Measurements from ENCODE around the gene PSMC5.
"Not testable (repeated sequence)": the region's sequence is repeated elsewhere in the genome, so short reads cannot be mapped to it uniquely, and the experiment has no call there.

PSMC5 gene

DNA sequence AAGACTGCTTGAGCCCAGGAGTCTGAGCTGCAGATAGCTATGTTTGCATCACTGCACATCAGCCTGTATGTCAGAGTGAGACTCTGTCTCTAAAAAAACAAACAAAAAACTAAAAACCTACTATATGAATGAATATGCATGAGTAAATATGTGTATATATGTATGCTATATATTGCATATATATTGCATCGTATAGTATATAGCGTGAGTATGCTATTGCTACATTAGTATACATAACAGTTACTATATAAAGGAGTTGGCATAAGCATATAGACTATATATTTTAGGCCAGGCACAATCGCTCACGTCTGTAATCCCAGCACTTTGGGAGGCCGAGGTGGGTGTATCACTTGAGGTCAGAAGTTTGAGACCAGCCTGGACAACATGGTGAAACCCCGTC is 37.2 kb upstream of the PSMC5 start:
- no peak for ATAC-seq (ENCODE audit: insufficient read depth, low read depth)
- H3K27me3 ChIP-seq (ENCODE audit: insufficient read depth, low read length, poor library complexity): no peaks in the 10 kb centered on the region
- H3K4me2 ChIP-seq (ENCODE audit: insufficient read depth, low read length): no peak overlapping the region
- DNase-seq: no peak
- H2AFZ ChIP-seq (ENCODE audit: low read depth, low read length): no peak overlapping the region
- TF ChIP-seq, protein P1, sequence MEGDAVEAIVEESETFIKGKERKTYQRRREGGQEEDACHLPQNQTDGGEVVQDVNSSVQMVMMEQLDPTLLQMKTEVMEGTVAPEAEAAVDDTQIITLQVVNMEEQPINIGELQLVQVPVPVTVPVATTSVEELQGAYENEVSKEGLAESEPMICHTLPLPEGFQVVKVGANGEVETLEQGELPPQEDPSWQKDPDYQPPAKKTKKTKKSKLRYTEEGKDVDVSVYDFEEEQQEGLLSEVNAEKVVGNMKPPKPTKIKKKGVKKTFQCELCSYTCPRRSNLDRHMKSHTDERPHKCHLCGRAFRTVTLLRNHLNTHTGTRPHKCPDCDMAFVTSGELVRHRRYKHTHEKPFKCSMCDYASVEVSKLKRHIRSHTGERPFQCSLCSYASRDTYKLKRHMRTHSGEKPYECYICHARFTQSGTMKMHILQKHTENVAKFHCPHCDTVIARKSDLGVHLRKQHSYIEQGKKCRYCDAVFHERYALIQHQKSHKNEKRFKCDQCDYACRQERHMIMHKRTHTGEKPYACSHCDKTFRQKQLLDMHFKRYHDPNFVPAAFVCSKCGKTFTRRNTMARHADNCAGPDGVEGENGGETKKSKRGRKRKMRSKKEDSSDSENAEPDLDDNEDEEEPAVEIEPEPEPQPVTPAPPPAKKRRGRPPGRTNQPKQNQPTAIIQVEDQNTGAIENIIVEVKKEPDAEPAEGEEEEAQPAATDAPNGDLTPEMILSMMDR (IDR thresholded peaks at IDR 0.05; ENCODE audit: borderline replicate concordance, extremely low read depth, low read length, poor library complexity, severe bottlenecking): no peak
- TF ChIP-seq EZH2 (IDR thresholded peaks at IDR 0.05; ENCODE audit: borderline replicate concordance, low read depth, low read length, severe bottlenecking): no peak
- H3K9me3 ChIP-seq (ENCODE audit: insufficient read depth, low read length, severe bottlenecking): no peaks in the 10 kb centered on the region
- H3K9ac ChIP-seq (ENCODE audit: low read depth, low read length): no peak overlapping the region
- no peaks in the 10 kb centered on the region for H3K4me1 ChIP-seq (ENCODE audit: insufficient read depth, low read length)
- H4K20me1 ChIP-seq (ENCODE audit: insufficient read depth, low read length): peaks cover 15% of the 10 kb centered on the region; the same call in 1 of the 2 replicates
- peaks cover 71% of the 10 kb centered on the region for H3K79me2 ChIP-seq (ENCODE audit: insufficient read depth, low read length)
- H3K36me3 ChIP-seq (ENCODE audit: insufficient read depth, low read length): peaks cover 90% of the 10 kb centered on the region
- H3K27ac ChIP-seq (ENCODE audit: low read length): no peak overlapping the region
- H3K4me3 ChIP-seq (ENCODE audit: low read depth in 1 of 2, low read length in 2 of 2): no peak overlapping the region

DNA sequence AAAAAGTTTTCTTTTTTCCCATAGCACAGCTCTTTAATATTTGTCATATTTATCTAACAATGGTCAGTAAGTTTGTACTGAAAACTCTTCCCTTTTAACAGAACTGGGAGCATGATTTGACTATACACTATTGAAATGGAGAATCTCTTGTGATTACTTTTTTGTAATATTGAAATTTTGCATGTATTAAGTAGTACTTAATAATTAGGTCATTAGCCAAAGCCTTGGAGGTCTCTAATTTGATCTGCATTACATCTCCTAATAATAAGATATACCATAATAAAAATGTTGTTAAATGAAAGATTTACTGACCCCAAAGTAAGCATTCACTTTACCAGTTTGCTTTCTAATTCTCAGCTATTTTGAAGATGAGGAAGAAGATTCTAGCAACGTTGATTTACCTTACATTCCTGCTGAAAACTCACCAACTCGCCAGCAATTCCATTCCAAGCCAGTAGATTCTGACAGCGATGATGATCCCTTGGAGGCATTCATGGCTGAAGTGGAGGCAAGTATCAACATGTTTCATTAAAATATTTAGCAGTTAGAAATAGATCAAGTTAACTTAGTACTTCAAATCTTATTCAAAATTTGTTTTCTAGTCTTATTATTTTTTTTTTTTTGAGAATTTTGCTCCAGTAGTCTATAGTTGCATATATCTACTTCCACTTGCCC is 35.0 kb upstream of the PSMC5 start:
- no peak for ATAC-seq (ENCODE audit: insufficient read depth, low read depth)
- peaks cover 6% of the 10 kb centered on the region; the same call in 1 of the 2 replicates for H4K20me1 ChIP-seq (ENCODE audit: insufficient read depth, low read length)
- H3K9ac ChIP-seq (ENCODE audit: low read depth, low read length): no peak overlapping the region
- no peaks in the 10 kb centered on the region for H3K27me3 ChIP-seq (ENCODE audit: insufficient read depth, low read length, poor library complexity)
- H3K4me2 ChIP-seq (ENCODE audit: insufficient read depth, low read length): no peak overlapping the region
- H3K4me3 ChIP-seq (ENCODE audit: low read depth in 1 of 2, low read length in 2 of 2): no peak overlapping the region
- H3K36me3 ChIP-seq (ENCODE audit: insufficient read depth, low read length): peaks cover 96% of the 10 kb centered on the region
- no peak overlapping the region for H3K27ac ChIP-seq (ENCODE audit: low read length)
- DNase-seq: no peak
- no peaks in the 10 kb centered on the region for H3K9me3 ChIP-seq (ENCODE audit: insufficient read depth, low read length, severe bottlenecking)
- no peak overlapping the region for H2AFZ ChIP-seq (ENCODE audit: low read depth, low read length)
- TF ChIP-seq, protein P1 (IDR thresholded peaks at IDR 0.05; ENCODE audit: borderline replicate concordance, extremely low read depth, low read length, poor library complexity, severe bottlenecking): no peak
- no peak for TF ChIP-seq EZH2 (IDR thresholded peaks at IDR 0.05; ENCODE audit: borderline replicate concordance, low read depth, low read length, severe bottlenecking)
- H3K4me1 ChIP-seq (ENCODE audit: insufficient read depth, low read length): no peaks in the 10 kb centered on the region
- H3K79me2 ChIP-seq (ENCODE audit: insufficient read depth, low read length): peaks cover 61% of the 10 kb centered on the region

DNA sequence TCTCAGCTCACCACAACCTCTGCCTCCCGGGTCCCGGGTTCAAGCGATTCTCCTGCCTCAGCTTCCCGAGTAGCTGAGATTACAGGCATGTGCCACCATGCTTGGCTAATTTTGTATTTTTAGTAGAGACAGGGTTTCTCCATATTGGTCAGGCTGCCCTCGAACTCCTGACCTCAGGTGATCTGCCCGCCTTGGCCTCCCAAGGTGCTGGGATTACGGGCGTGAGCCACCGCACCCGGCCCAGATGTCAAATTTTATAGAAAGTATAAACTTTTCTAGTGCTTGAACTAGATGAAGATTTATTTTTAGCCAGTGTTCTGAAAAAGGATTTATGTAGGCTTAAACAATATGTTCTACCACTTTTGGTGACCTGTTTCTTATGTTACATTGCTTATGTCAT is 30.9 kb upstream of the PSMC5 start:
- ATAC-seq (ENCODE audit: insufficient read depth, low read depth); H3K4me3 ChIP-seq (ENCODE audit: low read depth in 1 of 2, low read length in 2 of 2); H3K9me3 ChIP-seq (ENCODE audit: insufficient read depth, low read length, severe bottlenecking); H3K9ac ChIP-seq (ENCODE audit: low read depth, low read length); H2AFZ ChIP-seq (ENCODE audit: low read depth, low read length); H4K20me1 ChIP-seq (ENCODE audit: insufficient read depth, low read length); H3K27ac ChIP-seq (ENCODE audit: low read length); H3K27me3 ChIP-seq (ENCODE audit: insufficient read depth, low read length, poor library complexity); H3K4me2 ChIP-seq (ENCODE audit: insufficient read depth, low read length); DNase-seq; H3K4me1 ChIP-seq (ENCODE audit: insufficient read depth, low read length): not testable (repeated sequence)
- peaks cover 28% of the 10 kb centered on the region for H3K79me2 ChIP-seq (ENCODE audit: insufficient read depth, low read length)
- peaks cover 98% of the 10 kb centered on the region for H3K36me3 ChIP-seq (ENCODE audit: insufficient read depth, low read length)

DNA sequence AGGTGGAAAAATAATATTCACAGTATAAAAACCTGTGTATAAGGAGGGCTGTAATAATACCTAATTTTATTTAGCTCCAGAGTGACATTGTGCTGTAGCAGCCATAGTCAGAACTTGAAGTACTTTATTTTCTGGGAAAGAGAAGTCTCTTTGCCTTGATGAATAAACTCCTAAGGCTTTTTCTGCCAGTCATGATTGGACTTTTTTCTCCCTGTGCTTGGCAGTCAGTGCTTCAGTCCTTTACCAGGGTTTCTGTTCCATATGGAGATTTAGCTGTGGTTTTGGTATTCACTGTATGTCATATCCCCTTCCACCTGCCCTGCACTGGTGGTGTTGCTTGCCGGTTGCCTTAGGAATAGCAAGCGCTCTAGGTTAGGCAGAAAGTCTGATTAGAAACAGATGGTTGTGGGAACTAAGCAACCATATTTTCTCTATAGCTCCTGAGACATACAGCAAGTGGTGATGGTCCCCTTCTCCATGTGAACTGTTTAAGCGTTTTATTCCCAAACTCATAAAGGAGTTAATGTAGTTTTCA is 28.6 kb upstream of the PSMC5 start:
- peaks cover 98% of the 10 kb centered on the region for H3K36me3 ChIP-seq (ENCODE audit: insufficient read depth, low read length)
- H2AFZ ChIP-seq (ENCODE audit: low read depth, low read length): no peak overlapping the region
- H3K4me3 ChIP-seq (ENCODE audit: low read depth in 1 of 2, low read length in 2 of 2): no peak overlapping the region
- H4K20me1 ChIP-seq (ENCODE audit: insufficient read depth, low read length): peaks cover 5% of the 10 kb centered on the region; the same call in 1 of the 2 replicates
- H3K9me3 ChIP-seq (ENCODE audit: insufficient read depth, low read length, severe bottlenecking): no peaks in the 10 kb centered on the region
- no peaks in the 10 kb centered on the region for H3K27me3 ChIP-seq (ENCODE audit: insufficient read depth, low read length, poor library complexity)
- no peaks in the 10 kb centered on the region for H3K4me1 ChIP-seq (ENCODE audit: insufficient read depth, low read length)
- TF ChIP-seq, protein P1 (IDR thresholded peaks at IDR 0.05; ENCODE audit: borderline replicate concordance, extremely low read depth, low read length, poor library complexity, severe bottlenecking): no peak
- no peak for TF ChIP-seq EZH2 (IDR thresholded peaks at IDR 0.05; ENCODE audit: borderline replicate concordance, low read depth, low read length, severe bottlenecking)
- DNase-seq (no peak), ATAC-seq (ENCODE audit: insufficient read depth, low read depth) (no peak)
- H3K9ac ChIP-seq (ENCODE audit: low read depth, low read length): no peak overlapping the region
- no peak overlapping the region for H3K4me2 ChIP-seq (ENCODE audit: insufficient read depth, low read length)
- H3K79me2 ChIP-seq (ENCODE audit: insufficient read depth, low read length): peaks cover 22% of the 10 kb centered on the region
- no peak overlapping the region for H3K27ac ChIP-seq (ENCODE audit: low read length)

Measured in DND-41 (cell line).